HG02610 (cell line): ENCODE data around the gene IL24.

Experiments
- ATAC-seq: cut with Tn5 transposase; IDR thresholded peaks from one replicate; pipeline ENCODE4 v1.9.1; 2021; ENCODE audit warnings: mild to moderate bottlenecking, moderate library complexity; ENCODE audit not compliant: unreplicated experiment

IL24 gene

GRCh38 chr1:206902702-206903101 lies 5.5 kb downstream of the IL24 start:
- ATAC-seq = no peak

GRCh38 chr1:206903687-206904086 lies 6.4 kb downstream of the IL24 start:
- ATAC-seq = no peak

GRCh38 chr1:206904423-206905142 lies 7.3 kb downstream of the IL24 start:
- ATAC-seq = no peak

DNA sequence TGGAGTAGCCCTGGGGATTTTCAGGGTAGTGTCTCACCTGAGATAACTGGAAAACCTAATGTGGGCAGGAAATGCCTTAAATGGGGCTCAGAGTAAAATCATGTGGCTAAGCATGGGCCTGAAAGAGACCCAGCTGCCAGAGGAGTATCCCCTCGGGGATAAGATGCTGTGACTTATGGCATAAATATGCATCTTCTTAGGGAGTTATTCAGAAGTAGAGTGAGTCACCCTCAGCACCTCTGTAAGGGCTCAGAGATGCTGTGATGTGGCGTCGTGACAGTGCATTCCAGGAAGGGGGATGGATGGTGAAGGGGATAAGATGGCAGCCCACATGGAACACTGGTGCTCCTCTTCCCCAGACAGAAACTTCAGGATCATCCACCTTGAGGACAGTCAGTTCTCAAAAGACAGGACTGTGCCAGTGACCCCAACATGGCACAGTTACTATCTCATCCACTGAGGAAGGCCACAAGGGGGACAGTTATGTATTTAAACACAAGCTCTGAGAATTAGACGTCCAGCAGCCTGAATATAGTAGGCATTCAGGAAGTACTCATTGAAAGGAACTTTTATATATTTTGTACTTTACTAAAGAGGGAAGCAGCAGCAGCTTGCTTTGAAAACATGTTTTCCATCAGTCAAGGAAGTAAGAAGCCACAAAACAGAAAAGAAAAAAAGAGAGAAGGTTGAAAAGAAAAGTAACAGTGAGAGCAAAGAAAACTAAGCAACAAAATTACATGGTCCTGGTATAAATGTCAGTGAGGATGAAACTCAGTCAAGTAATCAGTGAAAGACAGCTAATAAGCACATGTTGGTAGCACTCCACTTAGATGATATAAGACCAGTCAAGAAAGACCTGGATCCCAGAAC lies 8.3 kb downstream of the IL24 start:
- ATAC-seq = peak; percentile 87

- ATAC-seq = no peak
These were observed 10.2 kb downstream of the IL24 start for GRCh38 chr1:206907304-206907991.

- ATAC-seq = no peak
These were observed 10.8 kb downstream of the IL24 start for GRCh38 chr1:206908038-206908437.

DNA sequence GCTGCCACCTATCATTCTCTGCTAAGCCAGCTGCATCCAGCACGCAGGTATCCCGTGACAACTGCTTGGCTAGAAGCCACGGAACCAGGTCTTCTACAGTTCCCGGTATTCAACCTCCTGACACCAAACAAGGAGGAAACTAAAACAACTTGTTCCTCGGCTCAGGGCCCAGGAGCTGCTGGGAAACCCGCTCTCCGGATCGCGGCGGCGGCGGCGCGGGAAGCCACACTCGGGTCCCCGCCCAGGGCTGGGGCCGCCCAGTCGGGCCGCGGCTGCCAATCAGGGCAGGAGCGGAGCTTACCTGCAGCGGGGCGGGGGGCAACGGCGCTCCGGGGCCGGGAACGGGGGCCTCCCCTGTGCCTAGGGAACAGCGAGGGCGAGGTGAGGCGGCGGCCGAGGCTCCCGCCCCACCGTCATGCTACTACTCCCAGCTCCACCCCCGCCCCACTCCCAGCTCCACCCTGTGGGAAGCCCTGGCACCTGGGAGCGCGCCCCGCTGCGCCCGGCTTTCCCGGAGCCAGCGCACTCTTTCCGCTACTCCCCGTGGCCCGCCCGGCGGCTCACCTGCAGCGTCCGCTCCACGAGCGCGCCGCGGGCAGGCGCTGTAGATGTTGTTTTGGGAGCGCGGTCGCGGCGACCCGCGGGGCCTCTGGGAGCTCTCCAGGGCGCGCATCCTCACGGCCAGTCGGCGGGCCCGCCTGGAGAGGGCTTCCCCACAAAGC lies 12.1 kb downstream of the IL24 start:
- no peak for ATAC-seq

DNA sequence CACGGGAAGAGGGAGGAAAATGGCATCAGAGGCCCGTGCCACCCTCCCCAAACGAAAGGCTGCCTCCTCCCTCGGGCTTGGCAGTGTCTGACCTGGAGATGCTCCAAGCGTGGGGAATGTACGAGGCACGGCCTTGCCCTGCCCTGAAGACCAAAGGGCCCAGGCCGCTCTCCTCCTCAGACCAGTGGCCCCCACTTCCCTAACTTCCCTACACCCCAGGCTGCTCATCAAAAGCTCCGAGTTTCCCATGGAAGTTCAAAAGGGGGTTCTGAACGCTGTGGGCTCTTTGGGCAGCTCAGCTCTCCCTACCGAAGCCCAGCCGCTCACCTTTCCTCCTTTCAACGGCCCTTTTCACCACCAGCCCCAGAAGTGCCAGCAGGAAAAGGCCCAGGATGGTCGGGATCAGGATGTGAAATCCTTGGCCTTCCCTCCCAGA lies 12.7 kb downstream of the IL24 start:
- no peak for ATAC-seq

DNA sequence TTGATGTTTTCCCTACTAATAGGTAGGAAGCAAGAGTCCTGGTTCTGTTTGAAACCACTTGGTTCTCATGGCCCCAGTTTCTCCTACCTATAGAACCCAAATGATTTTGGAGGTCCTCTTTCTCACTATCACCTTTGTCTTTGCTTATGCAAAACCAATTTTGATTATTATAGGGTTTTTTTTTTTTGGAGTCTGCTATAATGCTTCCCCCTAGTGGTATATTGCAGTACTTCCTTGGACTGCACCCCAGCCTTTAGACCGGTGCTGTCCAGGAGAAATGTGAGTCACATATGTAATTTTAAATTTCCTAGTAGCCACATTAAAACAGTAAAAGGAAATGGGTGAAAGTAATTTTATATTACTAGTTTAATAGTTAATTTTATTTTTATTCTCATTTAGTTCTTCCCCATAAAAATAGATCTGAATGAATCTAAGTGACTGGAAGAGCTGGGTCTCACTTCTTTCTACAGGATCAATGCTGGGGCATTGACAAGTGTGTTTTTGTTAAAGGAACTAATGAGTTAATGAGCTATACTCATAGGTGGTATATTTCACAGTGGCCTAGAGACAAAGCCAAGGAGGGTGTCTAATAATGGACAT lies 13.9 kb downstream of the IL24 start:
- no peak for ATAC-seq

- no peak for ATAC-seq
These were observed 15.3 kb downstream of the IL24 start for GRCh38 chr1:206912445-206913095.

GRCh38 chr1:206913766-206914537 lies 16.7 kb downstream of the IL24 start:
- no peak for ATAC-seq

GRCh38 chr1:206915030-206915735 lies 17.9 kb downstream of the IL24 start:
- no peak for ATAC-seq

DNA sequence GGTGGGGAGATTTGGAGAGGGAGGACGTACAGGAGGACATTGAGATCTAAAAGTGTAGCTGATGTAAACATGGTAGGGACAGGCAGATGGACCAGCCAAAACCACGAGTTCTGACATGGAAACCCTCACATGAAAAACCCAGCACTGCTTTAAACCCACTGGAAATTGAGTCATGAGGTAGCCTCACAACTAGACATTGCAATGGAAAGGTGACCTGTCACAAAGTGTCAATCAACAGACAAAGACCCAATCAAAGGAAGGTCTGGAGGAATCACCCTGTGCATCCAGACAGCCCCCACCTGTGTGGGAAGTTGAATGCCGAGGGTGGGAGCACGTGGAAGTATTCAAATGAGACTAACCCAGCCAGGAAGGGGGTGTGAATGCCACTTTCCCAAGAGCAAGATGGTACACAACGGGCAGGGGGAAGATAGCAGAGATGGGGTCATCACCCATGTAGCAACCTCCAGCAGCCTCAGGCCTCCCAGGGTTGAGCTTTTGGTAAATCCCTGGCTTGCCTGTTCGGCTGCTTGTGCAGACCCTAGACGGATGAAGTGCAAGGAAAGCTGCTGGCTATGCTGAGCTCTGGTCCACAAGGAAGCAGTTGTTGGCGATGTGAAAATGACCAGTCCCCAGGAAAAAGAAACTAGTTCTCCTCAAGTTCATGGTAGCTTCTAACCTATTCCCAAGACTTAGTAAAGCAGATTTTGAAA lies 18.9 kb downstream of the IL24 start:
- ATAC-seq = no peak

DNA sequence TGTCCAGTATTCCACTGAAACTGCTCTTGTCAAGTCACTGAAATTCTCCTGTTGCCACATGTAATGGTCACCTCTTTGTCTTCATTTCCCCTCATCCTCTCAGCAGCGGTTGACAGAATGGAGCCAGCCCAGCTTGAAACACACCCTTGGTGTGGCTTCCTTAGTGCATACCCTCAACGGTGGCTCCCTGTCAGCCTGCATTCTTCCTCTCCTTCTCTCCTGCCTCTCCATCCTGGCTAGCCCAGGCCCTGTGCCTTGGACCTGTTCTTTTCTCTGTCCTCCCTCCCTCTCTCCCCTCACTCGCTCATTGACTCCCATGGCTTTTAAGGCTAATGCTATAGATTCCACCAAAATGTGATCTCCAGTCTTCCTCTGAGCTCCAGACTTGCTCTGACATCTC lies 20.8 kb downstream of the IL24 start:
- ATAC-seq = no peak

DNA sequence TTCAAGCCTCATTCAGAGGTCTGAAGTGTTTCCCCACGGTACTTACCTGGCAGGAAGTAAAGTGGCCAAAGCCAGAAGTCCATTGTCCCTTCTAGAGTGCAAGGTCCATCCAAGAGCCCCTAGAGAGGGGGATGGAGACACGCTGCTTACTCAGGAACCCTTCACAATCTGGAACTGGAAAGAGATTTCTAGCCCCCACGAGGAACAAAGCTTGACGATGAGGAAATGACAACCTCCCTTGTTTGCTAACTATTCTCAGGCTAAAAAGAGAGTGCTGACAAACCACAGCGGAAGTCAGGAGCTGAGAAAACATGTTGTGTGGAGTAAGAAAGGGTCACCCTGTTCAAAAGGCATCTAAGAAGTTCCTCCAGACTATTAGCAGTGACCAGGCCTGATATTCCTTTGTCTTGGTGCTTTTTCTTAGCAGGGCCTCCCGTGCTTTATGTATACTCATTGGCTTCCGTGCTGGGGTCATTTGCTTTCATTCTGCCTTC lies 24.6 kb downstream of the IL24 start, which contains the start of gene FCMR:
TSS of gene FCMR (minus strand) at position 170 of the 494 bp plus-strand sequence. CDS start at position 83, 87 bp downstream.
- no peak for ATAC-seq

GRCh38 chr1:206922524-206922923 lies 25.3 kb downstream of the IL24 start:
- ATAC-seq = no peak
